ENCODE data around the gene EPB41L2.

DNA sequence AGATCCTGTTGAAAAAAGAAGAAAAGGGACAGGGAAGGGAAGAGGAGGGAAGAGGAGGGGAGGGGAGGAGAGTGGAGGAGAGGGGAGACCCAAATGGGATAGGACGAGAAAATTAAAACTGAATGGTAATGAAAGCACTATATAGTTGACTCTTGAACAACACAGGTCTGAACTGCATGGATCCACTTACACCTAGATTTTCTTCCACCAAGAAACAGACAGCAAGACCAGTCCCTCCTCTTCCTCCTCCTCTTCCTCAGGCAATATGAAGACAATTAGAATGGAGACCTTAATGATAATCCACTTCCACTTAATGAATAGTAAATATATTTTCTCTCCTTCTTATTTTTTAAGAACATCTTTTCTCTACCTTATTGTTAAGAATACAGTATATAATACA is 113.5 kb downstream of the EPB41L2 start:
- TF ChIP-seq, protein P1, sequence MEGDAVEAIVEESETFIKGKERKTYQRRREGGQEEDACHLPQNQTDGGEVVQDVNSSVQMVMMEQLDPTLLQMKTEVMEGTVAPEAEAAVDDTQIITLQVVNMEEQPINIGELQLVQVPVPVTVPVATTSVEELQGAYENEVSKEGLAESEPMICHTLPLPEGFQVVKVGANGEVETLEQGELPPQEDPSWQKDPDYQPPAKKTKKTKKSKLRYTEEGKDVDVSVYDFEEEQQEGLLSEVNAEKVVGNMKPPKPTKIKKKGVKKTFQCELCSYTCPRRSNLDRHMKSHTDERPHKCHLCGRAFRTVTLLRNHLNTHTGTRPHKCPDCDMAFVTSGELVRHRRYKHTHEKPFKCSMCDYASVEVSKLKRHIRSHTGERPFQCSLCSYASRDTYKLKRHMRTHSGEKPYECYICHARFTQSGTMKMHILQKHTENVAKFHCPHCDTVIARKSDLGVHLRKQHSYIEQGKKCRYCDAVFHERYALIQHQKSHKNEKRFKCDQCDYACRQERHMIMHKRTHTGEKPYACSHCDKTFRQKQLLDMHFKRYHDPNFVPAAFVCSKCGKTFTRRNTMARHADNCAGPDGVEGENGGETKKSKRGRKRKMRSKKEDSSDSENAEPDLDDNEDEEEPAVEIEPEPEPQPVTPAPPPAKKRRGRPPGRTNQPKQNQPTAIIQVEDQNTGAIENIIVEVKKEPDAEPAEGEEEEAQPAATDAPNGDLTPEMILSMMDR (IDR thresholded peaks at IDR 0.05 in 4 of 5, conservative IDR thresholded peaks at IDR 0.05 in 1 of 5) = no peak
- TF ChIP-seq POLR2A (IDR thresholded peaks at IDR 0.05) = no peak
